ENCODE results near the gene MMAB. TPM values are rescaled to one million over a fixed set of nuclear protein-coding genes. Genes with fewer than 3 reads are reported as not detected.

The MMAB gene
- 10 to 100 TPM in 3 of 4 donors, 1 to 10 TPM in 1; 4.4 to 18.7 (median 11.9) TPM for total RNA-seq

- intact Hi-C loops (cut with DNase I; ENCODE audit: low total_unique reads) (no loop called here), in situ Hi-C loops (cut with MboI; ENCODE audit: low pct_ligation_motif_present in 1 of 4, low pct_unique_long_range_greater_than_20kb in 1 of 4, low sequenced_read_pairs in 3 of 4) (no loop called here)
- WGBS, 2 donors (ENCODE audit: low coverage in 1 of 2): 1% methylated on average over 44 of the region's 74 CpGs; no CpG with 5 or more reads in 1 of the 2 donors
- no peaks in the 10 kb centered on the region for H3K9me3 ChIP-seq
- DNase-seq: peak; percentile 99
- no peaks in the 10 kb centered on the region for H3K27me3 ChIP-seq
- peaks cover 7 to 18% (median 13%) of the 10 kb centered on the region in 4 donors for H3K4me1 ChIP-seq
- H3K4me3 ChIP-seq: peak within 1 kb of the TSS; percentile 55 to 83 (median 72)
- TF ChIP-seq POLR2A (IDR thresholded peaks at IDR 0.05) (peak; percentile 79), POLR2AphosphoS5 (IDR thresholded peaks at IDR 0.05) (peak; percentile 37 to 85 (median 80)), CTCF (IDR thresholded peaks at IDR 0.05) (no peak)
- H3K27ac ChIP-seq: peak within 1 kb of the TSS; percentile 81 to 93 (median 85)
- H3K36me3 ChIP-seq: peaks cover 0 to 11% (median 3%) of the 10 kb centered on the region in 4 donors
Measured at GRCh38 chr12:109573029-109573913, at the start of gene MMAB, which contains the start of gene MVK. MMAB (minus strand) TSS chr12:109573504; CDS start chr12:109573480, 24 bp downstream. MVK (plus strand) TSS chr12:109573794; CDS start chr12:109574823, 1,029 bp downstream.

GRCh38 chr12:109621901-109622364, 48.6 kb upstream of the MMAB start:
- no peak for DNase-seq
- no peaks in the 10 kb centered on the region for H3K36me3 ChIP-seq
- H3K27ac ChIP-seq: no peak overlapping the region
- no peaks in the 10 kb centered on the region for H3K9me3 ChIP-seq
- 13% methylated on average over 21 of the region's 22 CpGs; no CpG with 5 or more reads in 1 of the 2 donors for WGBS, 2 donors (ENCODE audit: low coverage in 1 of 2)
- H3K4me3 ChIP-seq: no peak overlapping the region
- intact Hi-C loops (cut with DNase I; ENCODE audit: low total_unique reads): no loop called here
- peaks cover 22% of the 10 kb centered on the region for H3K27me3 ChIP-seq
- in situ Hi-C loops (cut with MboI; ENCODE audit: low pct_ligation_motif_present in 1 of 4, low pct_unique_long_range_greater_than_20kb in 1 of 4, low sequenced_read_pairs in 3 of 4): no loop called here
- H3K4me1 ChIP-seq: peaks cover 0 to 8% (median 0%) of the 10 kb centered on the region in 4 donors
- no peak for TF ChIP-seq CTCF (IDR thresholded peaks at IDR 0.05)
- no peak for TF ChIP-seq POLR2A (IDR thresholded peaks at IDR 0.05)
- no peak for TF ChIP-seq POLR2AphosphoS5 (IDR thresholded peaks at IDR 0.05)
- no peak for TF ChIP-seq EP300 (IDR thresholded peaks at IDR 0.05; ENCODE audit: low read depth)

- TF ChIP-seq CTCF (IDR thresholded peaks at IDR 0.05) (no peak), POLR2A (IDR thresholded peaks at IDR 0.05) (no peak), POLR2AphosphoS5 (IDR thresholded peaks at IDR 0.05) (no peak), EP300 (IDR thresholded peaks at IDR 0.05; ENCODE audit: low read depth) (no peak)
- no peaks in the 10 kb centered on the region for H3K36me3 ChIP-seq
- WGBS, 2 donors (ENCODE audit: low coverage in 1 of 2): 50 to 56% methylated on average over 1 of the region's 1 CpG
- no peaks in the 10 kb centered on the region for H3K9me3 ChIP-seq
- H3K27ac ChIP-seq: no peak overlapping the region
- no peak overlapping the region for H3K4me3 ChIP-seq
- no peak for DNase-seq
- H3K27me3 ChIP-seq: peaks cover 18% of the 10 kb centered on the region
- H3K4me1 ChIP-seq: peaks cover 0 to 8% (median 0%) of the 10 kb centered on the region in 4 donors
- intact Hi-C loops (cut with DNase I; ENCODE audit: low total_unique reads): no loop called here
- in situ Hi-C loops (cut with MboI; ENCODE audit: low pct_ligation_motif_present in 1 of 4, low pct_unique_long_range_greater_than_20kb in 1 of 4, low sequenced_read_pairs in 3 of 4): no loop called here
Measured at GRCh38 chr12:109621211-109621694, 47.9 kb upstream of the MMAB start.

GRCh38 chr12:109619002-109619604, 45.8 kb upstream of the MMAB start:
- WGBS, 2 donors (ENCODE audit: low coverage in 1 of 2): 85 to 93% methylated on average over 3 to 8 of the region's 8 CpGs
- H3K9me3 ChIP-seq: no peaks in the 10 kb centered on the region
- H3K4me1 ChIP-seq: peaks cover 0 to 8% (median 0%) of the 10 kb centered on the region in 4 donors
- in situ Hi-C loops (cut with MboI; ENCODE audit: low pct_ligation_motif_present in 1 of 4, low pct_unique_long_range_greater_than_20kb in 1 of 4, low sequenced_read_pairs in 3 of 4) (no loop called here), intact Hi-C loops (cut with DNase I; ENCODE audit: low total_unique reads) (loop anchor here (10.0 kb wide), 1 partner anchor 76 kb away; no protein-coding TSS in a partner anchor)
- H3K36me3 ChIP-seq: no peaks in the 10 kb centered on the region
- no peak overlapping the region for H3K4me3 ChIP-seq
- no peak overlapping the region for H3K27ac ChIP-seq
- TF ChIP-seq EP300 (IDR thresholded peaks at IDR 0.05; ENCODE audit: low read depth): no peak
- TF ChIP-seq POLR2AphosphoS5 (IDR thresholded peaks at IDR 0.05): no peak
- TF ChIP-seq POLR2A (IDR thresholded peaks at IDR 0.05): no peak
- no peak for TF ChIP-seq CTCF (IDR thresholded peaks at IDR 0.05)
- H3K27me3 ChIP-seq: peaks cover 23% of the 10 kb centered on the region
- DNase-seq: no peak

All from transverse colon (tissue), 4 donors.